GM12875 (cell line): Measurements from ENCODE around the gene METTL5.
"Not testable (repeated sequence)": the region's sequence is repeated elsewhere in the genome, so short reads cannot be mapped to it uniquely, and the experiment has no call there.

Source experiments
- H3K4me3 ChIP-seq: one replicate; pipeline ENCODE4 v1.5.1; 2011; ENCODE audit warnings: low read depth, low read length, control low read depth
- CTCF ChIP-seq: IDR thresholded peaks from 2 replicates; pipeline ENCODE4 v1.5.1; 2011; ENCODE audit warnings: low read depth, mild to moderate bottlenecking, control low read depth, inconsistent platforms, low read length, moderate library complexity, borderline replicate concordance; ENCODE audit not compliant: insufficient read depth

The METTL5 gene

GRCh38 chr2:169824373-169825333 is at the start of gene METTL5:
Gene METTL5, minus strand, starts transcription at chr2:169824905. Its CDS starts 308 bp downstream, at chr2:169824597.
- H3K4me3 ChIP-seq: peak within 1 kb of the TSS; percentile 62
- TF ChIP-seq CTCF: peak; percentile 100

- no peak overlapping the region for H3K4me3 ChIP-seq
- TF ChIP-seq CTCF: no peak
Measured at GRCh38 chr2:169871994-169872393, 47.3 kb upstream of the METTL5 start.

- not testable (repeated sequence) for H3K4me3 ChIP-seq
Measured at GRCh38 chr2:169871369-169871768, 46.7 kb upstream of the METTL5 start.

- no peak for TF ChIP-seq CTCF
Measured at GRCh38 chr2:169868951-169869350, 44.2 kb upstream of the METTL5 start.

GRCh38 chr2:169867579-169867978 is 42.9 kb upstream of the METTL5 start:
- H3K4me3 ChIP-seq: no peak overlapping the region
- no peak for TF ChIP-seq CTCF

More at GRCh38 chr2:169868951-169869350, 44.2 kb upstream of the METTL5 start:
- no peak overlapping the region for H3K4me3 ChIP-seq

- not testable (repeated sequence) for H3K4me3 ChIP-seq
Measured at GRCh38 chr2:169866230-169866629, 41.5 kb upstream of the METTL5 start.

GRCh38 chr2:169865492-169865891 is 40.8 kb upstream of the METTL5 start:
- H3K4me3 ChIP-seq: no peak overlapping the region

More at GRCh38 chr2:169865492-169865891, 40.8 kb upstream of the METTL5 start:
- no peak for TF ChIP-seq CTCF
